Uterus (tissue), 2 donors: ENCODE measurements around the gene NEUROD6.

Source experiments
- CTCF ChIP-seq, 4 experiments: fragments of 200-600 bp in 2 of 4; fragments of 450-650 bp in 2 of 4; sonication (generic) in 2 of 4; IDR thresholded peaks; one replicate each; pipeline ENCODE4 v1.5.1; 2016 to 2019; ENCODE audit warnings: antibody characterized with exemption in 4 of 4, mild to moderate bottlenecking in 2 of 4, moderate library complexity in 1 of 4
- POLR2A ChIP-seq, 2 donors: fragments of 450-650 bp; IDR thresholded peaks; one replicate each; pipeline ENCODE4 v1.6.1; 2016; ENCODE audit warnings: antibody characterized with exemption in 2 of 2, mild to moderate bottlenecking in 1 of 2, moderate library complexity in 1 of 2

- TF ChIP-seq POLR2A (IDR thresholded peaks at IDR 0.05) (no peak), CTCF (IDR thresholded peaks at IDR 0.05) (no peak)
These were observed at the start of gene NEUROD6 for GRCh38 chr7:31340603-31341002.
